SK-N-SH treated with all-trans-retinoic acid at 6 μM for 48 hours (cell line): ENCODE results near the gene DGKG.

Experiments
- ESRRG ChIP-seq: fragments of 250-450 bp; sonication (Bioruptor Pico); IDR thresholded peaks from 2 replicates; pipeline ENCODE4 v1.6.1; 2021; ENCODE audit warnings: mild to moderate bottlenecking
- OSR1 ChIP-seq: fragments of 250-450 bp; sonication (Bioruptor Pico); IDR thresholded peaks from 2 replicates; pipeline ENCODE4 v1.8.0; 2022; ENCODE audit warnings: moderate library complexity, mild to moderate bottlenecking, inconsistent platforms
- RARB ChIP-seq: fragments of 250-450 bp; sonication (Bioruptor Pico); IDR thresholded peaks from 2 replicates; pipeline ENCODE4 v1.8.0; 2021; ENCODE audit warnings: mild to moderate bottlenecking, moderate library complexity
- TOX ChIP-seq: fragments of 250-450 bp; sonication (Bioruptor Pico); IDR thresholded peaks from 2 replicates; pipeline ENCODE4 v1.8.0; 2021; ENCODE audit warnings: mild to moderate bottlenecking, moderate library complexity, borderline replicate concordance
- ZFP30 ChIP-seq: fragments of 450-650 bp; formaldehyde crosslinking; IDR thresholded peaks from 2 replicates; pipeline ENCODE4 v1.5.0; 2022; ENCODE audit warnings: mild to moderate bottlenecking, moderate library complexity
- ZNF565 ChIP-seq: fragments of 450-650 bp; formaldehyde crosslinking; conservative IDR thresholded peaks from 2 replicates; pipeline ENCODE4 v1.5.0; 2020; ENCODE audit warnings: low read depth, mild to moderate bottlenecking, moderate library complexity
- TF ChIP-seq, protein P1 (sequence below): fragments of 250-450 bp; sonication (Bioruptor Pico); IDR thresholded peaks from 2 replicates; pipeline ENCODE4 v1.8.0; 2020; ENCODE audit warnings: mild to moderate bottlenecking, moderate library complexity, borderline replicate concordance
- TF ChIP-seq, protein P2 (sequence below): fragments of 250-450 bp; sonication (Bioruptor Pico); IDR thresholded peaks from 2 replicates; pipeline ENCODE4 v1.5.0; 2020; ENCODE audit warnings: mild to moderate bottlenecking, moderate library complexity

DNA sequence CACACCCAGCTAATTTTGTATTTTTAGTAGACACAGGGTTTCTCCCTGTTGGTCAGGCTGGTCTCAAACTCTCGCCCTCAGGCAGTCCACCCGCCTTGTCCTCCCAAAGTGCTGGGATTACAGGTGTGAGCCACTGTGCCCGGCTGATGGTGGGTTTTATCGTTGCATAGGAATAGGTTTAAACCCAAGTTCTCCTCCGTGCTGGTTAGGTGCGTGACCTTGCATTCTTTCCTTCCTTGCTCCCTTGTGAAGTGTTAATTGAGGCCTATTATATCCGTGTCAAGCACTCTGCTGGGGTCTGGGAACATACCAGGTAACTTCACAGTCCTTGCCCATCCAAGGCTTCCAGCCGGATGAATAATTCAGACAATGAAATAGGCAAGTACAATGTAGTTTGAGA lies 233.9 kb downstream of the DGKG start:
- TF ChIP-seq, protein P1, sequence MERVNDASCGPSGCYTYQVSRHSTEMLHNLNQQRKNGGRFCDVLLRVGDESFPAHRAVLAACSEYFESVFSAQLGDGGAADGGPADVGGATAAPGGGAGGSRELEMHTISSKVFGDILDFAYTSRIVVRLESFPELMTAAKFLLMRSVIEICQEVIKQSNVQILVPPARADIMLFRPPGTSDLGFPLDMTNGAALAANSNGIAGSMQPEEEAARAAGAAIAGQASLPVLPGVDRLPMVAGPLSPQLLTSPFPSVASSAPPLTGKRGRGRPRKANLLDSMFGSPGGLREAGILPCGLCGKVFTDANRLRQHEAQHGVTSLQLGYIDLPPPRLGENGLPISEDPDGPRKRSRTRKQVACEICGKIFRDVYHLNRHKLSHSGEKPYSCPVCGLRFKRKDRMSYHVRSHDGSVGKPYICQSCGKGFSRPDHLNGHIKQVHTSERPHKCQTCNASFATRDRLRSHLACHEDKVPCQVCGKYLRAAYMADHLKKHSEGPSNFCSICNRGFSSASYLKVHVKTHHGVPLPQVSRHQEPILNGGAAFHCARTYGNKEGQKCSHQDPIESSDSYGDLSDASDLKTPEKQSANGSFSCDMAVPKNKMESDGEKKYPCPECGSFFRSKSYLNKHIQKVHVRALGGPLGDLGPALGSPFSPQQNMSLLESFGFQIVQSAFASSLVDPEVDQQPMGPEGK (CRISPR knock-in tag) = no peak
- TF ChIP-seq RARB (CRISPR knock-in tag) = no peak
- TF ChIP-seq, protein P2, sequence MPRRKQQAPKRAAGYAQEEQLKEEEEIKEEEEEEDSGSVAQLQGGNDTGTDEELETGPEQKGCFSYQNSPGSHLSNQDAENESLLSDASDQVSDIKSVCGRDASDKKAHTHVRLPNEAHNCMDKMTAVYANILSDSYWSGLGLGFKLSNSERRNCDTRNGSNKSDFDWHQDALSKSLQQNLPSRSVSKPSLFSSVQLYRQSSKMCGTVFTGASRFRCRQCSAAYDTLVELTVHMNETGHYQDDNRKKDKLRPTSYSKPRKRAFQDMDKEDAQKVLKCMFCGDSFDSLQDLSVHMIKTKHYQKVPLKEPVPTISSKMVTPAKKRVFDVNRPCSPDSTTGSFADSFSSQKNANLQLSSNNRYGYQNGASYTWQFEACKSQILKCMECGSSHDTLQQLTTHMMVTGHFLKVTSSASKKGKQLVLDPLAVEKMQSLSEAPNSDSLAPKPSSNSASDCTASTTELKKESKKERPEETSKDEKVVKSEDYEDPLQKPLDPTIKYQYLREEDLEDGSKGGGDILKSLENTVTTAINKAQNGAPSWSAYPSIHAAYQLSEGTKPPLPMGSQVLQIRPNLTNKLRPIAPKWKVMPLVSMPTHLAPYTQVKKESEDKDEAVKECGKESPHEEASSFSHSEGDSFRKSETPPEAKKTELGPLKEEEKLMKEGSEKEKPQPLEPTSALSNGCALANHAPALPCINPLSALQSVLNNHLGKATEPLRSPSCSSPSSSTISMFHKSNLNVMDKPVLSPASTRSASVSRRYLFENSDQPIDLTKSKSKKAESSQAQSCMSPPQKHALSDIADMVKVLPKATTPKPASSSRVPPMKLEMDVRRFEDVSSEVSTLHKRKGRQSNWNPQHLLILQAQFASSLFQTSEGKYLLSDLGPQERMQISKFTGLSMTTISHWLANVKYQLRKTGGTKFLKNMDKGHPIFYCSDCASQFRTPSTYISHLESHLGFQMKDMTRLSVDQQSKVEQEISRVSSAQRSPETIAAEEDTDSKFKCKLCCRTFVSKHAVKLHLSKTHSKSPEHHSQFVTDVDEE (CRISPR knock-in tag) = no peak
- TF ChIP-seq TOX (CRISPR knock-in tag) = no peak
- TF ChIP-seq OSR1 (CRISPR knock-in tag) = no peak
- TF ChIP-seq ESRRG = no peak
- no peak for TF ChIP-seq ZNF565 (CRISPR knock-in tag)
- TF ChIP-seq ZFP30 (CRISPR knock-in tag) = no peak
